ENCODE data around the gene DGAT2.

DNA sequence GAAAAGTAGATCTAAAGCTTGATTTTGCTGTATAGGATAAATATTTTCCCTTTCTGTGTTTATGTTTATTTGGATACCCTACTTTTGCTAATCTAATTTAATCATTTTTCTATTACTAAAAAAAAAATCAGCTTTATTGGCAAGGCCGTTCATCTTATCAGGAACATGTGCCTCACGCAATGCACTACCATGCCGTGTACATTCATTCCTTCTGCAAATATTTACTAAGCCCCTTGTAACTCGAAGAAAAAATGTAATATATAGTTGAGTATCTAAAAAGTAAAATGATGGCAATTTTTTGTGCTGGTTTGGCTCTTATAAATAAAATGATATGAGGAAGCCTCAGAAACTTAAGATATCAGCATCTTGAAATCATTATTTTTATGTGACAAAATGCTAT lies 55.4 kb downstream of the DGAT2 start:
- TF ChIP-seq POLR2AphosphoS5 (IDR thresholded peaks at IDR 0.05; ENCODE audit: borderline replicate concordance, low read depth, low read length), result no peak
- no peak for TF ChIP-seq EZH2 (IDR thresholded peaks at IDR 0.05)
- no peak for TF ChIP-seq FOXP2 (optimal IDR thresholded peaks at IDR 0.05; ENCODE audit: control extremely low read depth, extremely low read length, insufficient read depth)

Data from SK-N-MC (cell line).